Stimulated activated CD8-positive, alpha-beta memory T cell treated with anti-CD3 and anti-CD28 coated beads, Interleukin-4, amount 100 ng/mL, for 24 hours (primary cell): ENCODE results near the gene NHERF2.

Experiments
- DNase-seq: peaks from one replicate; pipeline ENCODE4 v3.0.0-alpha.2; 2020; ENCODE audit warnings: low read depth

Gene NHERF2

DNA sequence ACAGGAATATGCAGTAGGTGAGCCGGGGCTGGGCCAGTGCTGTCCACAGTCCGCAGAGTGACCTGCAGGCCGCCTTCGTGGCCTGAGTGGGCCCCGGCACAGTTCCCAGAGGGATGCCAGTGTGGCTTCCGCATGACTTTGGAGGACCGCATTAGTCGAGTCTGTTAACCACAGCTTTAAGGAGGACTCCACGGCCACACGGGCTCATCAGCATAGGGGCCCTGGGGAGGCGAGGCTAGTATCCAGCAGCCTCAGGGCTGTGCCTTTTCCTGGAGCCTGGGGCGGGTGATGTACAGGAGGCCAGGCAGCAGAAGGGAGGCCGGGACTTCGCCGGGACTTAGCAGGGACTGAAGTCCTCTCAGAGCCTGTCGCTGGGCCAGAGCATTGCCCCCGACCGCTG, 34.3 kb downstream of the NHERF2 start:
- no peak for DNase-seq

DNA sequence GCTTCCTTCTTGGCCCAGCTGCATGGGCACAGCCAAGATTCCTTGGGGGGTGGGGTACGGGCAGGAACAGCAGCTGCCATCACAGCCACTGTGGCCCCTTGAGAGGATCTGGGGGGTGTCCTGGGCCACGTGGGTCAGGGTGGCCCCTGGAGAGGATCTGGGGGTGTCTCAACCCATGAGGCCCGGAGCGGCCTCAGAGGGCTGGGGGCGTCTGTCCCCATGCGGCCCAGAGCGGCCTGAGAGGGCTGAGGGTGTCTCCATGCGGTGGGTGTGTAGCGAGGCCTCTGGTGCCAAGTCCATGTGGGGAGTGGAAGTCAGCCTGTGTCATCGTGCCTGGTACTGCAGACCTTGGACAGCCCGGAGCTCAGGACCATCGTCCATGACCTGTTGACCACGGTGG, 34.8 kb downstream of the NHERF2 start:
- no peak for DNase-seq

DNA sequence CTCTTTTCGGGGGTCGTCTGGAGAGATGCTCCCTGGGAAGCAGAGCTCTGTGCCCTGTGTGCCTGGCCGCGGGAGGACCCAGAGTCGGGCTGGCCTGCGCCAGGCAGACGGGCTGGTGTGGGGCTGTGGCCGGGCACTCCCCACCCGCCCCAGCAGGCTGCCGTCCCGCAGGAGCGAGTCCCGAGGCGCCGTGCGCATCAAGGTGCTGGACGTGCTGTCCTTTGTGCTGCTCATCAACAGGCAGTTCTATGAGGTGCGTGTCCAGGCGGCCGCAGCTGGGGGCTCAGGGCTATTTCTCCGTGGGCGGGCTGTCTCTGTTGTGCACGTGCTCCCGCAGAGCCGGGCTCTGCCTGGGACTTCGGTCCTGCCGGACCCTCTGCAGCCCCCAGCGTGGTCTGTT, 36.1 kb downstream of the NHERF2 start:
- DNase-seq, result no peak

DNA sequence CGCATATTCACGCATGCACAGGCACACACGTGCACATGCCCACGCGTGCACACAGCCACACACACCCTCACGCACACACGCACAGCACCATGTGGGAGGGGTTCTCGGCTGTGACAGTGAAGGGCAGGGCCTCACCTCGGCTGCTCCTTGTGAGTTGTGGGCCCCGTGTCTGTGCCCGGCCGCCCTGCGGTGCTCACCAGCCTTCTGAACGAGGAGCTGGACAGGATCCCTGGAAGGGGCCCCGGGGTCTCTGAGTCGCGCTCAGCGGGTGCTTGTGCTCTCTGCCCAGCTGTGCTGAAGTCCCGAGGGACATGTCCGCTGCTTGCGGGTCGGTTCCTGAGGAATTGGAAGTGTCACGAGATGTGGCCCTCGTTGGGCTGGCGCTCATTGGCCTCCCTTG, 37.2 kb downstream of the NHERF2 start:
- DNase-seq, result no peak

DNA sequence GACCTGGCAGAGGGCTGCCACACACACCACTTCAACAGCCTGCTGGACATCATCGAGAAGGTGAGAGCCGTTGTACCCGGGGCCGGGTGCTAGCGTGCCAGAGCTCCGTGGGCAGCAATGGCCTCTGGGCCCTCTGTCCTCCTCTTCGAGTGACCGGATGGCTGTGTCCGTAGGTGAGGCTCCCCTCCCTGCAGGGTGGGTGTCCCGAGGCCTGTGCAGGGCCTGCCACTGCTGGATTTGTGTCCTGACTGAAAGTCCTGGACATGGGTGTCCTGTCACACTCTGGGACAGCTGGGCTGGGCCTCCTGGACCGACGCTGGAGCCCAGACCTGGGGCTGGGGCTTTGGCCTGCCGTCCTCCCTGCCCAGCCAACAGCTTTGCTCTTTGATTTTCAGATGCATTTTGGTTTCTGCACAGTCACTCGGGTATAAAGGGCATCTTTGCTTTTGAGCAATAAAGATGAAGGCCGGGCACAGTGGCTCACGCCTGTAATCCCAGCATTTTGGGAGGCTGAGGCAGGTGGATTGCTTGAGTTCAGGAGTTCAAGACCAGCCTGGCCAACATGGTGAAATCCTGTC, 37.8 kb downstream of the NHERF2 start:
- DNase-seq, result no peak

DNA sequence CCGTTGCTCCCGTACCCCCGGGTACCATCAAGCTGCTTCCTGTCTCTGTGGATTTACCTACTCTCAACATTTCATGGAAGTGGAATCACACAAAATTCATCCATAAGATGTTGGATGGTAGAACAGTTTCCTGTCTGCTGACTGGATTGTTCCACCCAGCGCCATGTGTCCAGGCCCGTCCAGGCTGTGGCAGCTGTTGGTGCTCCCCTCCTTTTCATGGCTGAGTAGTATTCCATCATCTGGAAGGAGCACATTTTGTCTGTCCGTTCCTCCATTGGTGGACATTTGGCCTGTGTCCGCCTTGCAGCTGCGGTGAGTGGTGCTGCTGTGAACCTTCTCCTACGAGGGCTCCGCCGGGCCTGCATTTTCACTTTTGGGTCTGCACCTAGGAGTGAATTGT, 39.4 kb downstream of the NHERF2 start:
- no peak for DNase-seq

DNA sequence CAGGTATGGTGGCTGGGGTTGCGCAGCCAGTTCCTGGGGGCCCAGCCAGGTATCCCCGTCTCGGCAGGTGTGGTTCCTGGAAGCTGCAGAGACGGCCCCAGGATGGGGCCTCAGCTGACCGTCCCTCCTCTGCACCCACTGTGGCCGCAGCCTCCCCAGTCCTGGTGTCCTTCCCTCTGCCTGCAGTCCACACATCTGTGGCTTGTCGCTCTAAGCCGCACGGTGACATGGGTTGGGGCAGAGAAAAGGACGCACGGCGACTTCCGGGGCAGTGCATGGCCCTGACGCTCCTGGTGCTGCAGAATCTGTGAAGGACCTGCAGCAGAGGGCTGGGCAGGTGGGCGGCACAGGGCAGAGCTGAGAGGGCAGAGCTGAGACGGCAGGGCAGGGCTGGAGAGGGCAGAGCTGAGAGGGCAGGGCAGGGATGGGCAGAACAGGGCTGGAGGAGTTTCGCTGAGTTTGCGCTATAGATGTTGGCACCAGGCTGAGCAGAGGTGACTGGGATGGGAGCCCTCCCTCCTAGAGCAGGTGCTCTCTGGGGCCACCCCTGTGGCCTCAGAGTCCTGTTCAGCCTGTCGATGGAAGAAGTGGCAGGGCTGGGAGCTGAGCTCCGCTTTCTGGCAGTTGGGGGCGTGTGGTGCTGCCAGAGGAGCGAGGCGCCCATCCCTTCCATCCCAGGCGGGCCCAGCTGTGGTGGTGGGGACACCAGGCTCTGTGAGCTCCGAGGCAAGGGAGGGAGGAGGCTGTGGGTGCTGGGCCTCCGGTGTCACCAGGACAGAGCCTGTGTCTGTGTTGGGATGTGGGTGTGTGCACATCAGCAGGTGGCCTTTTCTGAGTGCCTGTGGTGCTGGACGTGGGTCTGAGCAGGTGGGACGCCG, 44.1 kb downstream of the NHERF2 start:
- DNase-seq, result no peak

DNA sequence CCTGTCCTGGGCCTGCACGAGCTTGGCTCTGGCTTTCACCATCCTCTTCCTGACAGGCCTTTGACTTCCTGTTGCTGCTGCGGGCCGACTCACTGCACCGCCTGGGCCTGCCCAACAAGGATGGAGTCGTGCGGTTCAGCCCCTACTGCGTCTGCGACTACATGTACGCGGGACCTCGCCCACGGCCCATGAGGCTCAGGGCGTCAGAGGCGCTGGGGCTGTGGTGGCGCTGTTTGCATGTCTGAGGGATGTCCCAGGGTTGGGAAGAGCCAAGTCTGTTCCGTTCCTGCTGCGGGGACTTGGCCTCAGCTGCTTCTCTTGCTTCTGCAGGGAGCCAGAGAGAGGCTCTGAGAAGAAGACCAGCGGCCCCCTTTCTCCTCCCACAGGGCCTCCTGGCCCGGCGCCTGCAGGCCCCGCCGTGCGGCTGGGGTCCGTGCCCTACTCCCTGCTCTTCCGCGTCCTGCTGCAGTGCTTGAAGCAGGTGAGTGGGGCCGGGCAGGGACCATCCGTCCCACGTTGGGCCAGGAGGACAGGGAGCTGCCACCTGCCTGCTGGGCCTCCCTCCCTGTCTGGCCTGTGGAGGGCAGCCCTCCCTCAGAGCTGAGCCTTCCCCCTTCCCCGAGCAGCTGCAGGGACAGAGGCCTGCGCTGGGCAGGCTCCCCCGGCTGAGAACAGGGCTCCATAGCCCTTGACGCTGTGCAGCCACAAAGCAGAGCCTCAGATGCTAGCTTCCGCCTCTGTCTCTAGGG, 44.9 kb downstream of the NHERF2 start:
- no peak for DNase-seq

DNA sequence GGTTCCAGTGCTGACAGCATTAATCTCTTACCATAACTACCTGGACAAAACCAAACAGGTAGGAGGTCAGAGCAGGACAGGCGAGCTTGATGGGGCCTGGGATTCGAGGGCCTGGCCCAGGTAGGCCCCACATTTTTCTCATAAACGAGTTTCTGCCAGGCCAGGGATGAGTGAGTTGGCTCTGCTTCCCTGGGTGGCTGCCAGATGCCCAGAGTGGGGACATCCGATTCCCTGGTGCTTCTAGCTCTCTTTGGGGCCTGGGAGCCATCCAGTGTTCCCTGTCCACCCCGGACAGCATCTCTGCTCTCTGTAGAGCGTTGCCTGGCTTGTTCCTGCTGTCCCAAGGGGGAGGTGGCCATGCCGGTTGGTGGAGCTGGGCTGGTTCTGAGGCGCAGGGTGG, 46.2 kb downstream of the NHERF2 start:
- DNase-seq, result no peak

DNA sequence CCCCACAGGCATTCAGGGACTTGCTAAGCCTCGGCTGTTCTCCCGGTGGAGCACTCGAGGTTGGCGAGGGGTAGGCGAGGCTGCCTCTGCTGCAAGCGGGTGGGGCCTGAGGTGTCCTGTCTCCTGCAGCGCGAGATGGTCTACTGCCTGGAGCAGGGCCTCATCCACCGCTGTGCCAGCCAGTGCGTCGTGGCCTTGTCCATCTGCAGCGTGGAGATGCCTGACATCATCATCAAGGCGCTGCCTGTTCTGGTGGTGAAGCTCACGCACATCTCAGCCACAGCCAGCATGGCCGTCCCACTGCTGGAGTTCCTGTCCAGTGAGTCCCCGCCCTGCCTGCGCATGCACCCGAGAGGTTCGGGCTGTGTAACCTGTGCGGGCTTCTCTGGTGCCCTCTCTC, 47.4 kb downstream of the NHERF2 start:
- DNase-seq, result no peak

DNA sequence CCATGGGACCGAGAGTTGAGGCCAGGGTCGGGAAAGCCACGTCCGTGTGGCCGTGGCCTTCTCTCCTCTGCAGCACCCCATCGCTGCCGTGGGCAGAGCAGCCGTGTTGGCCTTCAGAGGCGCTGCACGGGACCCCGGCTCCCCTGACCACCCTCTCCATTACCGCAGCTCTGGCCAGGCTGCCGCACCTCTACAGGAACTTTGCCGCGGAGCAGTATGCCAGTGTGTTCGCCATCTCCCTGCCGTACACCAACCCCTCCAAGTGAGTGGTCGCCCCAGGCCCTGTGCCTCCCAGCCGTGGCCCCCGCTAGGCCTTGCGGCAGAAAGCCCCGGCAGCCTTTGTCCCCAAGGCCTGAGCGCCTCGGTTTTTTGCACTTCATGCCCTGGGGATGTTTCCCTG, 48.9 kb downstream of the NHERF2 start:
- DNase-seq, result no peak

DNA sequence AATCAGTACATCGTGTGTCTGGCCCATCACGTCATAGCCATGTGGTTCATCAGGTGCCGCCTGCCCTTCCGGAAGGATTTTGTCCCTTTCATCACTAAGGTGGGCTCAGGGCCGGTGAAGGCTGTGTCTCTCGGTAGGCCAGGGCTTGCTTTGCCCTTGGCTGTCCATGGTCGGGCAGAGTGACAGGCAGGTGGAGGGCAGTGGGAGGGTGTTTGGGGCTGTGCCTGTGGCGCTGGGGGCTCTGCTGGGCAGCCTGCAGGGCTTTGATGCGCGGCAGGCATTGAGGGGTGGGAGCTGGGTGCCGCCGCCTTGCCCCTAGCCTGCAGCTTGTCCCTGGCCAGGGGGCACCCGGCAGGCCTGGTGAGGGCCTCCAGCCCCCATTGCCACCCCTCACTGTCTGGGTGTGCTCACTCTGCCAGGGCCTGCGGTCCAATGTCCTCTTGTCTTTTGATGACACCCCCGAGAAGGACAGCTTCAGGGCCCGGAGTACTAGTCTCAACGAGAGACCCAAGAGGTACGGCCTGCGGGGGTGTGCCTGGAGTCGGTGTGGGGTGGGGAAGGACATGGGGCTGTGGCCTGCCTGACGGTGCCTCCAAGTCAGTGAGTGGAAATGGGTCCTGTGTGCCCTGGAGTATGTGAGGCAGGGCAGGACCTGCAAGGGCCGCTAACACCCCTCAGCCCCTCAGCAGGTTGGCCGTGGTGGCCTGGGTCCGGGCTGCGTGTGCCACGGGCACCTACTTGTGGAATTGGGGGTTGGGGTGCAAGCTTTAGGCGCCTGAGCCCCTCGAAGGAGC, 49.6 kb downstream of the NHERF2 start:
- DNase-seq, result no peak

DNA sequence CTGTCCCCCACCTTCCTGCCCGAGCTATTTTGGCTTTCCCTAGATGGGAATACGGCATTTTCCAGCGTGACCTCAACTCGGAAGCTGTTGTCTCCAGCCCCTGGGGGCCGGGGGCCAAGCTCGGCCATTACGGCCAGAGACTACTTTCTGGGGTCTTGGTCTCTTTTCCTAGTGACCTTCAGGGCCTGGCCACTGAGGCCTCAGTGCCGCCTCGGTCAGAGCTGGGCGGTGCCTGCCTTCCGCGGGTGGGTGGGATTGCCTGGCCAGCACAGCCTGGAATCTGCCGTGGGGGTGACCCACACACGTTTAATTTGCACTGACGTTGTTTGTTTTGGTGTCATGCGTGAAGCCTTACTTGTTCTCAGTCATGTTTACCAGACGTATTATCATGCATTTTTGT, 50.3 kb downstream of the NHERF2 start:
- no peak for DNase-seq

DNA sequence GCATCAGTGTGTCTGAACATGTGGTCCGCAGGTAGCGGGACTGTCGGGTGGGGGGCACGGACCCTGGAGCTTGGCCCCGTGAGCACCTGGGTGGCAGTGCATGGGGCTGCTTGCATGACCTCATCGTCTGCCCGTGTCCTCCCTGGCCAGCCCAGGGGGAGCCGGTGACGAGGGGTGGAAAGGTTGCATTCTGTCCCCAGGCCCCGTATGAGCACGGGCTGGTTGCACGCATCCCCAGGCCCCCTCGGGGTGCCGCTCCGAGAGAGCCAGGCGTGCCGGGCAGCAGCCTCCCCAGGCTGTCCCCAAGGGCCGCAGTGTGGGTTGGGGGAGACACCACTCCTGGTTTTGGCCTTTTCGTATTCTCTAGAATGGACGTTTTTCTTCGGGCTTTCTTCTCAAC, 51.0 kb downstream of the NHERF2 start:
- no peak for DNase-seq

DNA sequence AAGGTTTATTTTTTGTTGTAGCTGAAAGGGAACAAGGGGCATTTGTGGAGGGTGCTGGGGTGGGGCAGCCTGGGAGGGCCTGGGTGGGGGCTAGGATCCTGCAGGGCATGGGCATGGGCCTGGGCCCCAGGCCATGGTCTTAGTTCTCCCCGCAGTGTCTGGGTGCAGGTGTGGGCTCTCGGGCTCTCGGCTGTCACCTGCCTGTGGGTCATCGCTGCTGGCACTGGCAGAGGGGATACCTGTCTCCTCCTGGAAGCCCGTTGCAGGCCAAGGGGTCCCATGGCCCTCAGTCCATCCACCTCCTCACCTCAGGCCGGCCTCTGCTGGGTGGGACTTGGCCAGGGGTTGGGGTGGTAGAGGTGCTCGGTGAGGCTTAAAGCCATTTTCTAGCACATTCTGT, 51.4 kb downstream of the NHERF2 start:
- DNase-seq, result no peak

DNA sequence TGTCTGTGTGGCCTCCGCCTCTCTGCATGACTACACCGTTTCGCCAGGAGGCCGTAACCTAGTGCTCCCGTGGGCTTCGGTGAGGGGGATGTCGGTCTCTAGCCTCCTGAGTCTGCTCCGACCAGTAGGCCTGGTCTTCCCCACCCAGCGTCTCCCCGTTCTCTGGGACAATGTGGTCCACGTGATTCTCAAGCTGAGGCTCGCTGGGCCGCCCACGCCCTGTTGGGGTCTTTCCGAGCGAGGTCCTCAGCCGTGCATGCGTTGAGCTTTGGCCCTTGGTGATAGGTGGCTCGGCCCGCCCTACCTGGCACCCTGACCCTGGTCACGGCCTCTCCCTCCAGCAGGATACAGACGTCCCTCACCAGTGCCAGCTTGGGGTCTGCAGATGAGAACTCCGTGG, 52.0 kb downstream of the NHERF2 start:
- no peak for DNase-seq

DNA sequence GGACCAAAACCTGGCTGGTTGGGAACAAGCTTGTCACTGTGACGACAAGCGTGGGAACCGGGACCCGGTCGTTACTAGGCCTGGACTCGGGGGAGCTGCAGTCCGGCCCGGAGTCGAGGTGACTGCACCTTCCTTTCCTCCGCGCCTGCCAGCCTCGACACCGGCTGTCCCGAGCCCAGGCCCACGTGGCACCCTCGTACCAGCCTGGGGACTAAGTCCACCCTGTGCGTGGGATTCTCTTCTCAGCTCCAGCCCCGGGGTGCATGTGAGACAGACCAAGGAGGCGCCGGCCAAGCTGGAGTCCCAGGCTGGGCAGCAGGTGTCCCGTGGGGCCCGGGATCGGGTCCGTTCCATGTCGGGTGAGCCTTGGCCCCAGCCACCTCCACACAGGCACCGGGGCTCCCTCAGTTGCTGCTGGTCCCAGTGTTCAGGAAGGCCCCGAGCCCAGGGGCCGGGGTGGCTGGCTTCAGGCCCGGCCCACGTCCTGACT, 52.7 kb downstream of the NHERF2 start:
- no peak for DNase-seq

DNA sequence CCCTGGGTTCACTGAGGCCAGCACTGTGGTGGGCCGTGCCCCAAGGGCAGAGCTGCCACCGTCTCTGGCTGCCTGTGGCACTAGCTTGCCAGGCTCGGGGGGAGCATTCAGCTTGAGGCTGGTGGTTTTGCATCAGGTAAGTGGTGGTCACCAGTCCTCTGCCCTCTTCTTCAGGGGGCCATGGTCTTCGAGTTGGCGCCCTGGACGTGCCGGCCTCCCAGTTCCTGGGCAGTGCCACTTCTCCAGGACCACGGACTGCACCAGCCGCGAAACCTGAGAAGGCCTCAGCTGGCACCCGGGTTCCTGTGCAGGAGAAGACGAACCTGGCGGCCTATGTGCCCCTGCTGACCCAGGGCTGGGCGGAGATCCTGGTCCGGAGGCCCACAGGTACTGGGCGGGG, 53.3 kb downstream of the NHERF2 start:
- DNase-seq, result no peak

DNA sequence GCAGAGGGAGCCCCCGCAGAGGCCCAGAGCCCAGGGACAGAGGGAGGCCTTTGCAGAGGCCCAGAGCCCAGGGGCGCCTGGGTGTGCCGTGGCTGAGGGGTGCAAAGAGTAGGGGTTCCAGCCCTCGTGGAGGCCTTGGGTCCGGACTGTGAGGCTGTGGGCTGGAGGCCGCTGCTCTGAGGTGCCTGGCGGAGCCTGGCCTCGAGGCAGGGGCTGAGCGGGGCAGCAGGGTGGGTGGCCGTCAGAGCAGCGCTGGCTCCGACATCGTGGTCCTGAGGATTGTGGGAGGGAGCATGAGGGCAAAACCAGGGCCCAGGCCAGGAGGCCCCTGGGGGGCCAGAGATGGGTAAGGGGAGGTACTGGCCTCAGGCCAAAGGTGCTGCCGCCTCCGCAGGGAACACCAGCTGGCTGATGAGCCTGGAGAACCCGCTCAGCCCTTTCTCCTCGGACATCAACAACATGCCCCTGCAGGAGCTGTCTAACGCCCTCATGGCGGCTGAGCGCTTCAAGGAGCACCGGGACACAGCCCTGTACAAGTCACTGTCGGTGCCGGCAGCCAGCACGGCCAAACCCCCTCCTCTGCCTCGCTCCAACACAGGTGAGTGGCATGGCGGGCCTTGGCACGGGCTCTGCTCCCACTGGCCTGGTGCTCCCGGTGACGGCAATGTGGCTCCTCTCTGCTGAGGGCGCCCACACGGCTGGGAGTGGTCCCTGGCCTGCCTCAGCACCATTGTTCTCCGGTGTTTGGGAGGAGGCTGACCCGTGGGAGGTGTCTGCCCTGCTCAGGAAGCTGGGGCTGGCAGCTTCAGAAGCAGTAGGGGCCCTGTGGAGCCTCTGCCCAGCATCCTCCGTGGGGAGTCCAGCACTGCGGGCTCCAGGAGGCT, 54.7 kb downstream of the NHERF2 start:
- DNase-seq, result no peak

DNA sequence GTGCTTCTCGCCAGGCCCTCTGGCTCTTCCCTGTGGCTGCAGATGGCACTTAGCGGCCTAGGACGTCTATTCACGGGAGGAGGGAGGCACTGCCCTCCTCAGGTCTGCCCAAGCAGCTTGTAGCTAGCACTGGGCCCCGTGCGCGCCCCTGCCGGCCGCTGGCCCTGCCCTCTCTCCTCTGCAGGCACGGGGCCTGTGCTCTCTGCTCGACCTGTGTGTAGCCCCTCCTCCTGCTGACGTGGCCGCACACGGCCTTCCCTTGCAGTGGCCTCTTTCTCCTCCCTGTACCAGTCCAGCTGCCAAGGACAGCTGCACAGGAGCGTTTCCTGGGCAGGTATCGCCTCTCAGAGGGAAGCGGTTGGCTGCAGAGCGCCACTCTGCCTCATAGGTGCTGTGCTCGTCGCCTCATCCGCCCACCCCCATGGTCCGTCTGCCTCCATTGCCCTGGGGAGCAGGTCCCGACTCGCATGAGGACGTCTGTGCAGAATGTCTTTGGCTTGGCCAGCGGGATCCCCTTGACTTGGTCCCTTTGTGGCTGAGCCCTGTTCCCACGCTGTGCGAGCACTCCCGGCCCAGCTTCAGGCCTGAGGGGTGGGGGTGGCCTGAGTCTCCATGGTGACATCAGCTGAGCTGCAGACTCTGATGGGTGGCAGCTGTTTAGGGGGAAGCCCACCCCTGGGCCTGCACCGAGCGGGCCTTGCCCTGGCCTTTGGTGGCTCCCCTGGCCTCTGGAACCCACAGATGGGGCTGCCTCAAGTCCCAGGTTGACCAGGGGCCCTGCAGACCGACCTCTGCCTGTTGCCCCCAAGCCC, 55.7 kb downstream of the NHERF2 start:
- no peak for DNase-seq
